NT2/D1 (cell line): ENCODE measurements around the gene LETM1.

Experiments used
- YY1 ChIP-seq: IDR thresholded peaks from 2 replicates; pipeline ENCODE4 v1.6.1; 2011; ENCODE audit not compliant: insufficient read length, insufficient read depth
- ZNF274 ChIP-seq: IDR thresholded peaks from 2 replicates; pipeline ENCODE4 v1.6.1; 2011; ENCODE audit warnings: mild to moderate bottlenecking, low read depth, low read length

GRCh38 chr4:1841201-1841886 is 14.6 kb downstream of the LETM1 start:
- TF ChIP-seq ZNF274 (no peak), YY1 (no peak)
